K562 (cell line): ENCODE data around the gene FUT9. TPM values are rescaled to one million over a fixed set of nuclear protein-coding genes. Genes with fewer than 3 reads are reported as not detected.

Experiments
- ATAC-seq: fragments of 200-7000 bp; cut with Tn5 transposase; 3 replicates; pipeline ENCODE4 v1.9.1; 2020; ENCODE audit warnings: moderate library complexity
- BruUV-seq: library from RNA; stranded (reverse); fragments of 400-500 nt; replicated peaks from 2 replicates; lab custom pipeline; 2021; lab: Mats Ljungman, UMichigan
- CTCF ChIA-PET: fragments of 300-600 bp; formaldehyde crosslinking; extraction: SDS; loops from one replicate; lab custom pipeline; 2021; ENCODE audit warnings: low intra/inter-chr PET ratio; lab: Yijun Ruan, JAX
- POLR2A ChIA-PET: fragments of 300-600, 350-650 bp; sonication (Branson Sonifier 250); formaldehyde crosslinking; extraction: SDS; loops from one replicate; lab custom pipeline; 2021; ENCODE audit warnings: antibody characterized with exemption, inconsistent platforms; lab: Yijun Ruan, JAX
- DNase-seq, 4 experiments: peaks; one replicate each; pipeline versions ENCODE4 v3.0.0 to v3.0.0-alpha.2; 2011 to 2018; ENCODE audit warnings: low spot score in 3 of 4, mixed read lengths in 3 of 4; ENCODE audit errors: extremely low read depth in 1 of 4
- FAIRE-seq: peaks from 2 replicates; lab custom pipeline; 2011; peaks lifted over from hg19 to GRCh38; lab: Jason Lieb, UNC
- H2AFZ ChIP-seq: 2 replicates; pipeline ENCODE4 v1.6.0; 2011; ENCODE audit warnings: low read depth, low read length, control low read depth, inconsistent platforms
- H3K27ac ChIP-seq: fragments of 200-600 bp; 3 replicates; pipeline ENCODE4 v1.8.0; 2011; ENCODE audit warnings: low read depth, mild to moderate bottlenecking, control low read depth, inconsistent platforms, low read length, moderate library complexity, mixed read lengths; ENCODE audit errors: extremely low read depth
- H3K27me3 ChIP-seq, 2 experiments: fragments of 300-600 bp in 1 of 2; 2 replicates in 1 of 2; 3 replicates in 1 of 2; pipeline versions ENCODE4 v1.6.0 to v1.8.0; 2011; ENCODE audit warnings: inconsistent platforms in 2 of 2, low read length in 2 of 2, mild to moderate bottlenecking in 1 of 2, mixed read lengths in 1 of 2, moderate library complexity in 1 of 2; ENCODE audit not compliant: control insufficient read depth in 2 of 2, insufficient read depth in 2 of 2
- H3K36me3 ChIP-seq: fragments of 300-600 bp; 3 replicates; pipeline ENCODE4 v1.8.0; 2011; ENCODE audit warnings: mild to moderate bottlenecking, low read length, inconsistent platforms; ENCODE audit not compliant: control insufficient read depth, insufficient read depth
- H3K4me1 ChIP-seq, 2 experiments: fragments of 200-600 bp in 1 of 2; replicated peaks in 1 of 2; 2 replicates in 1 of 2; 3 replicates in 1 of 2; pipeline versions ENCODE4 v1.5.1 to v1.8.0; 2011; ENCODE audit warnings: inconsistent platforms in 2 of 2, low read length in 2 of 2, mild to moderate bottlenecking in 1 of 2, mixed read lengths in 1 of 2, moderate library complexity in 1 of 2; ENCODE audit not compliant: control insufficient read depth in 2 of 2, insufficient read depth in 2 of 2
- H3K4me2 ChIP-seq: 2 replicates; pipeline ENCODE4 v1.6.1; 2011; ENCODE audit warnings: low read length, control low read depth, inconsistent platforms, mixed read lengths; ENCODE audit not compliant: insufficient read depth
- H3K4me3 ChIP-seq: fragments of 200-600 bp; sonication (generic), shearing (Covaris generic); 2 replicates; pipeline ENCODE4 v1.5.1; 2016; ENCODE audit warnings: control low read depth, inconsistent platforms
- H3K79me2 ChIP-seq: fragments of 200-600 bp; 3 replicates; pipeline ENCODE4 v1.8.0; 2011; ENCODE audit warnings: low read length, inconsistent platforms; ENCODE audit not compliant: control insufficient read depth, insufficient read depth
- H3K9ac ChIP-seq, 2 experiments: 2 replicates each; pipeline versions ENCODE4 v1.6.0 to v1.6.1; 2011; ENCODE audit warnings: low read depth in 2 of 2, low read length in 2 of 2, control low read depth in 1 of 2, inconsistent platforms in 1 of 2, mild to moderate bottlenecking in 1 of 2, mixed read lengths in 1 of 2; ENCODE audit not compliant: insufficient read depth in 1 of 2
- H3K9me1 ChIP-seq: one replicate; pipeline ENCODE4 v1.6.0; 2011; ENCODE audit warnings: inconsistent platforms, mild to moderate bottlenecking, low read length, moderate library complexity; ENCODE audit not compliant: control insufficient read depth, insufficient read depth
- H3K9me3 ChIP-seq: replicated peaks from 2 replicates; pipeline ENCODE4 v1.5.1; 2011; ENCODE audit warnings: low read depth, low read length, inconsistent platforms; ENCODE audit not compliant: control insufficient read depth, insufficient read depth
- H4K20me1 ChIP-seq: replicated peaks from 2 replicates; pipeline ENCODE4 v1.6.1; 2011; ENCODE audit warnings: low read length, inconsistent platforms, mixed read lengths; ENCODE audit not compliant: control insufficient read depth, insufficient read depth
- FOXP4 ChIP-seq: sonication (generic); formaldehyde crosslinking; IDR thresholded peaks from 2 replicates; pipeline ENCODE4 v1.8.0; 2022; ENCODE audit warnings: mild to moderate bottlenecking, missing genetic modification reagents, borderline replicate concordance
- KDM1A ChIP-seq, 2 experiments: fragments of 450-650 bp; IDR thresholded peaks; 2 replicates each; pipeline ENCODE4 v1.6.1; 2016; ENCODE audit warnings: mild to moderate bottlenecking in 2 of 2
- LEF1 ChIP-seq: fragments of 450-650 bp; IDR thresholded peaks from 2 replicates; pipeline ENCODE4 v1.6.1; 2016; ENCODE audit warnings: mild to moderate bottlenecking
- OTX1 ChIP-seq: fragments of 450-650 bp; formaldehyde crosslinking; IDR thresholded peaks from 2 replicates; pipeline ENCODE4 v1.4.0; 2022; ENCODE audit warnings: mild to moderate bottlenecking
- SETDB1 ChIP-seq: IDR thresholded peaks from one replicate; pipeline ENCODE4 v1.6.1; 2012; ENCODE audit warnings: low read length, control low read depth, inconsistent platforms
- ZNF561 ChIP-seq: fragments of 450-650 bp; formaldehyde crosslinking; conservative IDR thresholded peaks from 2 replicates; pipeline ENCODE4 v1.4.0; 2020; ENCODE audit warnings: mild to moderate bottlenecking, moderate library complexity
- WGBS: fragments of 100-300 bp; shearing (Covaris generic); methylation state at CpG from one replicate; pipeline ENCODE4 v1.1.6; 2016; ENCODE audit warnings: low coverage, mixed read lengths; ENCODE audit not compliant: insufficient coverage; ENCODE audit errors: missing lambda C conversion rate; 5-methylcytosine and 5-hydroxymethylcytosine counted together
- in situ Hi-C: fragments of 300-500 bp; cut with MboI; formaldehyde crosslinking; loops from 4 replicates; pipeline ENCODE4 v1.15.0; 2018; ENCODE audit warnings: inconsistent platforms, mixed read lengths
- intact Hi-C: fragments of 100-400 bp; cut with micrococcal nuclease; formaldehyde crosslinking; loops from 2 replicates; pipeline ENCODE4 v1.14.2; 2022
- polyA plus RNA-seq, 8 experiments: library from polyadenylated mRNA; depleted of rRNA in 4 of 8; stranded (reverse) in 5 of 8; unstranded in 3 of 8; fragments of >200 nt; fragmentation: Nextera tagmentation in 2 of 8; fragmentation: Illumina TruSeq in 1 of 8; extraction: Ambion mirVana in 2 of 8; extraction: Trizol in 1 of 8; gene quantifications; 2 replicates each; pipeline versions ENCODE4 v1.2.1 to v1.2.3, GENCODE V29; 2011 to 2014; ENCODE audit warnings: inconsistent platforms in 1 of 8, missing spikeins in 1 of 8
- total RNA-seq, 7 experiments: library from RNA; depleted of rRNA in 6 of 7; stranded (reverse); fragments of >200 nt in 6 of 7; fragmentation: Illumina TruSeq in 2 of 7; extraction: Trizol in 2 of 7; gene quantifications; 2 replicates each; pipeline versions ENCODE4 v1.2.1 to v1.2.3, GENCODE V29; 2011 to 2021; ENCODE audit warnings: low replicate concordance in 1 of 7
- TF ChIP-seq, protein P1 (sequence below): conservative IDR thresholded peaks from 2 replicates; pipeline ENCODE4 v1.6.1; 2011; ENCODE audit warnings: low read depth, mild to moderate bottlenecking, low read length; ENCODE audit not compliant: control insufficient read depth
- TF ChIP-seq, protein P2 (sequence below): fragments of 450-650 bp; IDR thresholded peaks from one replicate; pipeline ENCODE4 v1.6.1; 2018; ENCODE audit warnings: mild to moderate bottlenecking, moderate library complexity; ENCODE audit not compliant: partially characterized antibody

FUT9 gene
- total and polyA plus RNA-seq, 9 of the 15 experiments (the other 6 are each of a cell fraction or from before 2014, with no cell fraction given): not detected

DNA sequence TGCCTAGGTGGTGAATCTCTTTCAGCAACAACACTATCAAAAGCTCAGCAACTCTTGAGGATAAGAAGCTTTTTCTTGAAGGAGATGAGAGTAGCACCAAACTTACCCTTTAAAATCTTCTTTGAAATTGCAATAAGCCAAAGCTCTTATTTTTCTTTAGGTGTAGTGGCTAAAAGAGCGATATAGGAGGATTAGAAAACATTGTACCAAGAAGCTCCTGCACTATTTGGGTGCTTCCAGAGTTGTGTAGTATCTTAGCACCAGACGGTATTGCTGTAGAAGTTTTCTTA lies 1.2 kb downstream of the FUT9 start:
- Histone ChIP-seq H2AFZ (no peak overlapping the region), H3K4me1 (no peaks in the 10 kb centered on the region), H3K9me1 (no peaks in the 10 kb centered on the region)
- TF ChIP-seq OTX1 (CRISPR knock-in tag): no peak
- no peak for TF ChIP-seq ZNF561 (CRISPR knock-in tag)
- TF ChIP-seq KDM1A (IDR thresholded peaks at IDR 0.05): no peak
- no peak for TF ChIP-seq FOXP4
- TF ChIP-seq, protein P1, sequence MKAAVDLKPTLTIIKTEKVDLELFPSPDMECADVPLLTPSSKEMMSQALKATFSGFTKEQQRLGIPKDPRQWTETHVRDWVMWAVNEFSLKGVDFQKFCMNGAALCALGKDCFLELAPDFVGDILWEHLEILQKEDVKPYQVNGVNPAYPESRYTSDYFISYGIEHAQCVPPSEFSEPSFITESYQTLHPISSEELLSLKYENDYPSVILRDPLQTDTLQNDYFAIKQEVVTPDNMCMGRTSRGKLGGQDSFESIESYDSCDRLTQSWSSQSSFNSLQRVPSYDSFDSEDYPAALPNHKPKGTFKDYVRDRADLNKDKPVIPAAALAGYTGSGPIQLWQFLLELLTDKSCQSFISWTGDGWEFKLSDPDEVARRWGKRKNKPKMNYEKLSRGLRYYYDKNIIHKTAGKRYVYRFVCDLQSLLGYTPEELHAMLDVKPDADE: no peak
- TF ChIP-seq SETDB1: no peak
- TF ChIP-seq LEF1: no peak
- TF ChIP-seq, protein P2, sequence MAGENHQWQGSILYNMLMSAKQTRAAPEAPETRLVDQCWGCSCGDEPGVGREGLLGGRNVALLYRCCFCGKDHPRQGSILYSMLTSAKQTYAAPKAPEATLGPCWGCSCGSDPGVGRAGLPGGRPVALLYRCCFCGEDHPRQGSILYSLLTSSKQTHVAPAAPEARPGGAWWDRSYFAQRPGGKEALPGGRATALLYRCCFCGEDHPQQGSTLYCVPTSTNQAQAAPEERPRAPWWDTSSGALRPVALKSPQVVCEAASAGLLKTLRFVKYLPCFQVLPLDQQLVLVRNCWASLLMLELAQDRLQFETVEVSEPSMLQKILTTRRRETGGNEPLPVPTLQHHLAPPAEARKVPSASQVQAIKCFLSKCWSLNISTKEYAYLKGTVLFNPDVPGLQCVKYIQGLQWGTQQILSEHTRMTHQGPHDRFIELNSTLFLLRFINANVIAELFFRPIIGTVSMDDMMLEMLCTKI: no peak
- TF ChIP-seq, all 486 proteins: peak for 0
- Histone ChIP-seq H4K20me1 (no peaks in the 10 kb centered on the region), H3K4me3 (no peak overlapping the region), H3K79me2 (no peaks in the 10 kb centered on the region), H3K27ac (no peak overlapping the region), H3K27me3 (no peaks in the 10 kb centered on the region), H3K9me3 (no peaks in the 10 kb centered on the region), H3K36me3 (no peaks in the 10 kb centered on the region), H3K9ac (no peak overlapping the region), H3K4me2 (no peak overlapping the region)
- intact Hi-C loops: no loop called here
- 0% methylated on average over 2 of the region's 2 CpGs for WGBS
- no TSS peak for BruUV-seq
- in situ Hi-C loops: no loop called here
- DNase-seq (no peak), FAIRE-seq (no peak), ATAC-seq (no peak)
- ChIA-PET POLR2A (no interaction called here), CTCF (no interaction called here)
